ENCODE measurements around the gene SEMA4A. TPM values are rescaled to one million over a fixed set of nuclear protein-coding genes. Genes with fewer than 3 reads are reported as not detected.
A peak's percentile ranks its signal among the peaks of the same experiment; 100 is the strongest.

Gene SEMA4A
- total RNA-seq: 10 to 100 TPM in 1 of 3 donors, 1 to 10 TPM in 2; 2.6 to 13.0 (median 7.0) TPM
- total RNA-seq (2013): 13.5 TPM

DNA sequence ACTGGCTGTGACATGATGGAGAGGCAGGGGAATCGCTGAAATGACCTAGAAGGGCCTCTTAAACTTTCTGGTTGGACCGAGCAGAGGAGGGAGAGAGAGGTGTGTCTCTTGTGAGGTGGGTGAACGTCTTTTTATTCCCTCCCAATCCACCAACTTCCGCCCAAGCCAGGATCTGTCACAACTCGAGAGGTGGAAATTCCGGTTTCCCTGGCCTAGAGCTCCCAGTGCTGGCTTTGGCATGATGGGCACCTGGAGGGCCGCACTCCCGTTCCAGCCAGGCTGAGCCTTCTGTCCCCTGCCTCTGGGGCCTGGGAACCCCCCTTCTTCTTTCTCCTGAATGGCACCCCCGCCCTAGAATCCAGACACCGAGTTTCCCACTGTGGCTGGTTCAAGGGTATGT, at the start of gene SEMA4A:
Gene SEMA4A, plus strand, starts transcription at position 224 of the 400 bp plus-strand sequence. CDS start 994 bp downstream, outside the sequence.
- H3K4me1 Mint-ChIP-seq: peaks cover 5 to 13% of the 10 kb centered on the region in 2 donors
- peaks cover 79% of the 10 kb centered on the region for H3K4me1 ChIP-seq (ENCODE audit: control insufficient read depth, insufficient read depth, low read length)
- 90% methylated on average over 9 of the region's 10 CpGs for WGBS (ENCODE audit: insufficient coverage)
- H3K4me3 ChIP-seq (ENCODE audit: low read length): peak within 1 kb of the TSS; percentile 24
- no peak for DNase-seq
- peaks cover 0 to 7% of the 10 kb centered on the region in 2 donors for H3K27me3 Mint-ChIP-seq (ENCODE audit: low read depth in 2 of 2)
- intact Hi-C loops (cut with micrococcal nuclease): no loop called here
- H3K9me3 Mint-ChIP-seq: no peaks in the 10 kb centered on the region
- peak within 1 kb of the TSS; percentile 47 for H3K4me3 Mint-ChIP-seq
- peak within 1 kb of the TSS; percentile 46 for H3K27ac ChIP-seq (ENCODE audit: low read length)
- no peaks in the 10 kb centered on the region for H3K36me3 Mint-ChIP-seq
- H3K27me3 ChIP-seq (ENCODE audit: control insufficient read depth, insufficient read depth, low read length): no peaks in the 10 kb centered on the region
- no peak within 1 kb of the TSS for H3K27ac Mint-ChIP-seq
- no peaks in the 10 kb centered on the region for H3K9me3 ChIP-seq (ENCODE audit: control insufficient read depth, insufficient read depth, low read length)
- TF ChIP-seq, protein P1, sequence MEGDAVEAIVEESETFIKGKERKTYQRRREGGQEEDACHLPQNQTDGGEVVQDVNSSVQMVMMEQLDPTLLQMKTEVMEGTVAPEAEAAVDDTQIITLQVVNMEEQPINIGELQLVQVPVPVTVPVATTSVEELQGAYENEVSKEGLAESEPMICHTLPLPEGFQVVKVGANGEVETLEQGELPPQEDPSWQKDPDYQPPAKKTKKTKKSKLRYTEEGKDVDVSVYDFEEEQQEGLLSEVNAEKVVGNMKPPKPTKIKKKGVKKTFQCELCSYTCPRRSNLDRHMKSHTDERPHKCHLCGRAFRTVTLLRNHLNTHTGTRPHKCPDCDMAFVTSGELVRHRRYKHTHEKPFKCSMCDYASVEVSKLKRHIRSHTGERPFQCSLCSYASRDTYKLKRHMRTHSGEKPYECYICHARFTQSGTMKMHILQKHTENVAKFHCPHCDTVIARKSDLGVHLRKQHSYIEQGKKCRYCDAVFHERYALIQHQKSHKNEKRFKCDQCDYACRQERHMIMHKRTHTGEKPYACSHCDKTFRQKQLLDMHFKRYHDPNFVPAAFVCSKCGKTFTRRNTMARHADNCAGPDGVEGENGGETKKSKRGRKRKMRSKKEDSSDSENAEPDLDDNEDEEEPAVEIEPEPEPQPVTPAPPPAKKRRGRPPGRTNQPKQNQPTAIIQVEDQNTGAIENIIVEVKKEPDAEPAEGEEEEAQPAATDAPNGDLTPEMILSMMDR (IDR thresholded peaks at IDR 0.05): no peak
- no peak for ATAC-seq
- H3K36me3 ChIP-seq (ENCODE audit: control insufficient read depth, insufficient read depth, low read length): no peaks in the 10 kb centered on the region

DNA sequence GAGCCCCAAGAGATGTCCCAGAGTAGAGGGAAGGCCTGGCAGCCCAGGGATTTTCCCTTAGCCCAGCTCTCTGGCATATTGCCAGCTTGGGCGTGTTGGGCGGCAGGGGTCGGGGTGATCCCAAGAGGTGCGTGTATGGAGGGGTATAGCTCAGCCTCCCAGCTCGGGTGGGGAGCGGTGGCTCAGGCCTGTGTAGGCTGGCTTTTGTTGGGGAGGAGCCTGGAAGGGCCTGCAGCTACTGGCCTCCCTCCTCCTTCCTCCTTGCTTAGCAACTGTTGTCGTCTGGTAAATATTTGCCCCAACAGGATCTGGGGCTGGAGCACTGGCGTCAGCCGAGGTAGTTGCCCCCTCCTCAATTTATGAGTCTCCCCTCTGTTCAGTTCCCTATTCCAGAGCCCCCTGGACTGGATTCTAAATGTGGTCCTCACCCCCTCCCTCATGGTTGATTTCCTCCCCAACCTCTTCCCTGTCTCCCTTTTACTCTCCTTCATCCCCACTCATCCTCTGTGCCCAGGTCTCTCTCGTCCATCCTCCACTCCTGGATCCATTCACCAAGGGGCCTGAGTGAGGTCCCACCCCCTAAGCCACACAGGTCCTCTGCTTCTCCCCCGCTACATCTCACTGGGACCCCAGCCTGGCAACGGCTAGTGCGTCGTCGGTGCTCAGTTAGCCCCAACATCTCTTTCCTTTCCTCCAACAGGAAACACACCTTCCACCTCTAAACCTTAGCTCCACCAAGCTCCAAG, 49.1 kb upstream of the SEMA4A start:
- H3K27me3 Mint-ChIP-seq (ENCODE audit: low read depth in 2 of 2): peaks cover 0 to 8% of the 10 kb centered on the region in 2 donors
- peak overlapping the region; percentile 96 to 99 for H3K27ac Mint-ChIP-seq
- peaks cover 40% of the 10 kb centered on the region for H3K4me1 ChIP-seq (ENCODE audit: control insufficient read depth, insufficient read depth, low read length)
- ATAC-seq: peak in 1 of 3 donors; percentile 13
- H3K4me3 ChIP-seq (ENCODE audit: low read length): no peak overlapping the region
- H3K9me3 Mint-ChIP-seq: no peaks in the 10 kb centered on the region
- no peaks in the 10 kb centered on the region for H3K27me3 ChIP-seq (ENCODE audit: control insufficient read depth, insufficient read depth, low read length)
- no peaks in the 10 kb centered on the region for H3K36me3 ChIP-seq (ENCODE audit: control insufficient read depth, insufficient read depth, low read length)
- no peak overlapping the region for H3K27ac ChIP-seq (ENCODE audit: low read length)
- WGBS (ENCODE audit: insufficient coverage): 57% methylated on average over 13 of the region's 15 CpGs
- no peaks in the 10 kb centered on the region for H3K36me3 Mint-ChIP-seq
- H3K9me3 ChIP-seq (ENCODE audit: control insufficient read depth, insufficient read depth, low read length): no peaks in the 10 kb centered on the region
- peak; percentile 35 to 82 for DNase-seq
- peak overlapping the region; percentile 47 for H3K4me3 Mint-ChIP-seq
- TF ChIP-seq, protein P1 (IDR thresholded peaks at IDR 0.05): no peak
- intact Hi-C loops (cut with micrococcal nuclease): no loop called here
- peaks cover 11 to 47% of the 10 kb centered on the region in 2 donors for H3K4me1 Mint-ChIP-seq

DNA sequence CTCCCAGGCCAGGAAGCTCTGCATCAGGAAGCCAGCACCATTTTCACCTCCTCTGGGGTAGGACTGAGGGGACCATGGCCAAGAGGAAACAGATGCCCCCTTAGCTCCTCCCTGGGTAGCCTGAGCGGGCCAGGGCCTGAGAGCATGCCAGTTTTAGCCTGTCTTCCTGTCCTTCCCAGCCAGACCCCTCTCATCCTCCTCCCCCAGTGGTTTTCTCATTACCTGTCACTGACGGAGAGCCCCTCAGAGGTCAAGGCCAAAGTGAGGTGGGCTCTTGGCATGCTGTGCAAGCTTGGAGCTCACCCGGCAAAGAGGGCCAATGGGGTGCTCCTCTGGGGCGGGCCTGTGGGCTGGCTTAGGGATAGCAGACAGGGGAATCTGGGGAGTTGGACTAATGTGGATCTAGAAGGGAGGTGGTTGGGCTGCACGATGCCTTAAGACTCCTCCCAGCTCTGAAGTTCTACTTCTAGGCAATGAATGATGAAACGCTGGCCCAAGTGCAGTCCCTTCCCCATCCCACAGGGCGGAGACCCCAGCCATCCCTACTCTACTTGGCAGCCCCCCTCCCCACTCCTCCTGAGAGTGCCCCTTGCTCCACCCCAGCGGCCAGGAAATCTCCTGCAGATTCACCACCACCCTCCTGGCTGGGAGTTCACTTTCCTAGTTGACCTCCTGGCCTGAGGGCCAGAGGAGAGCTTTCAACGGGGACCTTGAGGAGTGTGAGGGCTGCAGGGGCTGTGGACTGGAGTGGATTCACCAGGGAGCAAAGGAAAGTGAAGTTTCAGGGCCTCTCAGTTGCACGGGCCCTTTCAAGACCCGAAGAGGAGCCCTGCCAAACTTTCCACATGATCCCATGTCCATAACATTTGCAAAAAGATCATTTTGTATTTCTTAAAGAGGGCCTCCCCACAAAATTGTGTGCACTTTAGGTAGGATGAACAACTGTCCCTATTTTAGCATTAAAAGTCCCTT, 48.2 kb upstream of the SEMA4A start:
- no peaks in the 10 kb centered on the region for H3K36me3 Mint-ChIP-seq
- peaks cover 11 to 50% of the 10 kb centered on the region in 2 donors for H3K4me1 Mint-ChIP-seq
- peak overlapping the region; percentile 96 to 99 for H3K27ac Mint-ChIP-seq
- peak overlapping the region; percentile 90 for H3K27ac ChIP-seq (ENCODE audit: low read length)
- no peaks in the 10 kb centered on the region for H3K27me3 ChIP-seq (ENCODE audit: control insufficient read depth, insufficient read depth, low read length)
- H3K4me3 Mint-ChIP-seq: peak overlapping the region; percentile 90
- H3K4me3 ChIP-seq (ENCODE audit: low read length): peak overlapping the region; percentile 50
- intact Hi-C loops (cut with micrococcal nuclease): no loop called here
- no peaks in the 10 kb centered on the region for H3K9me3 ChIP-seq (ENCODE audit: control insufficient read depth, insufficient read depth, low read length)
- peaks cover 0 to 8% of the 10 kb centered on the region in 2 donors for H3K27me3 Mint-ChIP-seq (ENCODE audit: low read depth in 2 of 2)
- TF ChIP-seq, protein P1 (IDR thresholded peaks at IDR 0.05): no peak
- ATAC-seq: no peak
- DNase-seq: peak in 1 of 2 donors; percentile 39
- WGBS (ENCODE audit: insufficient coverage): 93% methylated on average over 11 of the region's 11 CpGs
- H3K9me3 Mint-ChIP-seq: no peaks in the 10 kb centered on the region
- no peaks in the 10 kb centered on the region for H3K36me3 ChIP-seq (ENCODE audit: control insufficient read depth, insufficient read depth, low read length)
- peaks cover 40% of the 10 kb centered on the region for H3K4me1 ChIP-seq (ENCODE audit: control insufficient read depth, insufficient read depth, low read length)

All from natural killer cell (primary cell).